HepG2 (cell line): Measurements from ENCODE around the gene ARID5B. TPM values are rescaled to one million over a fixed set of nuclear protein-coding genes. Genes with fewer than 3 reads are reported as not detected.
"Not testable (repeated sequence)": the region's sequence is repeated elsewhere in the genome, so short reads cannot be mapped to it uniquely, and the experiment has no call there.

Experiments used
- ATAC-seq: fragments of 200-7000 bp; cut with Tn5 transposase; 3 replicates; pipeline ENCODE4 v1.9.1; 2020; ENCODE audit warnings: mild to moderate bottlenecking, moderate library complexity
- BruUV-seq: library from RNA; stranded (reverse); fragments of 400-500 nt; replicated peaks from 2 replicates; lab custom pipeline; 2021; lab: Mats Ljungman, UMichigan
- CTCF ChIA-PET: fragments of 300-600 bp; formaldehyde crosslinking; extraction: SDS; loops from one replicate; lab custom pipeline; 2021; ENCODE audit warnings: low total read pairs, inconsistent platforms, low intra/inter-chr PET ratio; lab: Yijun Ruan, JAX
- POLR2A ChIA-PET: fragments of 350-600 bp; sonication (Branson Sonifier 250); formaldehyde crosslinking; loops from one replicate; lab custom pipeline; 2020; ENCODE audit warnings: antibody characterized with exemption, inconsistent platforms; lab: Yijun Ruan, JAX
- DNase-seq: peaks from one replicate; pipeline ENCODE4 v3.0.0-alpha.2; 2015; ENCODE audit warnings: low spot score
- FAIRE-seq: peaks from 3 replicates; lab custom pipeline; 2011; peaks lifted over from hg19 to GRCh38; lab: Jason Lieb, UNC
- H2AFZ ChIP-seq: one replicate; pipeline ENCODE4 v1.6.1; 2011; ENCODE audit warnings: low read length, inconsistent platforms
- H3K27ac ChIP-seq: fragments of 300-600 bp; 3 replicates; pipeline ENCODE4 v1.8.0; 2011; ENCODE audit warnings: mixed run types, mild to moderate bottlenecking, mixed read lengths, low read length, inconsistent platforms; ENCODE audit not compliant: insufficient read depth; ENCODE audit errors: extremely low read length
- H3K27me3 ChIP-seq, 2 experiments: fragments of 200-600 bp in 1 of 2; 2 replicates in 1 of 2; 3 replicates in 1 of 2; pipeline versions ENCODE4 v1.6.0 to v1.8.0; 2011; ENCODE audit warnings: low read length in 2 of 2, mild to moderate bottlenecking in 2 of 2, moderate library complexity in 2 of 2, inconsistent platforms in 1 of 2; ENCODE audit not compliant: insufficient read depth in 2 of 2, control insufficient read depth in 1 of 2
- H3K36me3 ChIP-seq, 2 experiments: fragments of 200-600 bp in 1 of 2; replicated peaks in 1 of 2; 2 replicates in 1 of 2; 3 replicates in 1 of 2; pipeline versions ENCODE4 v1.5.1 to v1.8.0; 2011; ENCODE audit warnings: low read length in 2 of 2, inconsistent platforms in 1 of 2; ENCODE audit not compliant: insufficient read depth in 2 of 2, control insufficient read depth in 1 of 2
- H3K4me1 ChIP-seq: 2 replicates; pipeline ENCODE4 v1.5.1; 2012; ENCODE audit warnings: low read length, inconsistent platforms; ENCODE audit not compliant: insufficient read depth
- H3K4me2 ChIP-seq: 2 replicates; pipeline ENCODE4 v1.6.0; 2011; ENCODE audit warnings: low read depth, low read length, inconsistent platforms
- H3K4me3 ChIP-seq, 3 experiments: fragments of 200-600 bp in 1 of 3; sonication (generic), shearing (Covaris generic) in 1 of 3; replicated peaks in 1 of 3; 2 replicates each; pipeline ENCODE4 v1.5.1; 2011 to 2016; ENCODE audit warnings: low read length in 3 of 3, inconsistent platforms in 2 of 3, low read depth in 2 of 3, mild to moderate bottlenecking in 2 of 3, control low read depth in 1 of 3, mixed read lengths in 1 of 3; ENCODE audit not compliant: insufficient read depth in 1 of 3
- H3K79me2 ChIP-seq: one replicate; pipeline ENCODE4 v1.6.1; 2011; ENCODE audit warnings: low read length, inconsistent platforms; ENCODE audit not compliant: insufficient read depth
- H3K9ac ChIP-seq: 2 replicates; pipeline ENCODE4 v1.6.0; 2011; ENCODE audit warnings: mild to moderate bottlenecking, low read depth, low read length, inconsistent platforms; ENCODE audit not compliant: insufficient read depth
- H3K9me3 ChIP-seq: 2 replicates; pipeline ENCODE4 v1.5.1; 2012; ENCODE audit warnings: mild to moderate bottlenecking, low read length
- H4K20me1 ChIP-seq: 2 replicates; pipeline ENCODE4 v1.6.0; 2011; ENCODE audit warnings: inconsistent platforms, mild to moderate bottlenecking, low read length, moderate library complexity; ENCODE audit not compliant: insufficient read depth
- MIXL1 ChIP-seq: IDR thresholded peaks from 2 replicates; pipeline ENCODE4 v1.6.1; 2016
- SKI ChIP-seq: fragments of 450-650 bp; IDR thresholded peaks from one replicate; pipeline ENCODE4 v1.6.1; 2018; ENCODE audit warnings: mild to moderate bottlenecking; ENCODE audit not compliant: partially characterized antibody
- SMYD3 ChIP-seq: sonication (generic); formaldehyde crosslinking; IDR thresholded peaks from 2 replicates; pipeline ENCODE4 v1.8.1; 2023; ENCODE audit warnings: mild to moderate bottlenecking, missing genetic modification reagents
- TBX3 ChIP-seq: fragments of 450-650 bp; IDR thresholded peaks from 2 replicates; pipeline ENCODE4 v1.6.1; 2017; ENCODE audit warnings: antibody characterized with exemption, mild to moderate bottlenecking, inconsistent platforms, borderline replicate concordance
- THYN1 ChIP-seq: sonication (generic); formaldehyde crosslinking; IDR thresholded peaks from 2 replicates; pipeline ENCODE4 v1.8.1; 2023; ENCODE audit warnings: low read depth, mild to moderate bottlenecking, moderate library complexity, missing genetic modification reagents, borderline replicate concordance
- ZC3H13 ChIP-seq: sonication (generic); formaldehyde crosslinking; IDR thresholded peaks from 2 replicates; pipeline ENCODE4 v1.8.1; 2023; ENCODE audit warnings: mild to moderate bottlenecking, missing genetic modification reagents, moderate library complexity
- ZNF777 ChIP-seq: sonication (generic); formaldehyde crosslinking; IDR thresholded peaks from 2 replicates; pipeline ENCODE4 v1.4.0; 2020; ENCODE audit warnings: missing genetic modification reagents
- WGBS: methylation state at CpG from one replicate; pipeline ENCODE4 v1.1.6; 2017; ENCODE audit warnings: low lambda C conversion rate; 5-methylcytosine and 5-hydroxymethylcytosine counted together
- in situ Hi-C: cut with HindIII; loops from 2 replicates; pipeline ENCODE4 v1.10.0; 2017; ENCODE audit warnings: low pct_unique_long_range_greater_than_20kb; ENCODE audit not compliant: extremely low pct_ligation_motif_present
- intact Hi-C: fragments of 100-400 bp; cut with micrococcal nuclease; formaldehyde crosslinking; loops from one replicate; pipeline ENCODE4 v1.10.0; 2022; ENCODE audit not compliant: unreplicated experiment
- polyA plus RNA-seq, 8 experiments: library from polyadenylated mRNA; depleted of rRNA in 3 of 8; stranded (reverse) in 7 of 8; unstranded in 1 of 8; fragments of >200 nt; fragmentation: Illumina TruSeq in 4 of 8; extraction: Trizol in 4 of 8; gene quantifications; 2 replicates each; pipeline versions ENCODE4 v1.2.1 to v1.2.3, GENCODE V29; 2011 to 2016; ENCODE audit warnings: low read depth in 4 of 8, missing spikeins in 1 of 8, mixed read lengths in 1 of 8; ENCODE audit not compliant: insufficient read depth in 1 of 8
- total RNA-seq, 5 experiments: library from RNA; depleted of rRNA; stranded (reverse); fragments of >200 nt; fragmentation: Illumina TruSeq; extraction: Trizol; gene quantifications; 2 replicates each; pipeline ENCODE4 v1.2.3, GENCODE V29; 2016; ENCODE audit warnings: low read depth in 1 of 5
- TF ChIP-seq, protein P1 (sequence below): sonication (generic); formaldehyde crosslinking; IDR thresholded peaks from 2 replicates; pipeline ENCODE4 v1.4.0; 2020; ENCODE audit warnings: missing genetic modification reagents, mild to moderate bottlenecking, borderline replicate concordance
- TF ChIP-seq, protein P2 (sequence below), 2 experiments: fragments of 450-650 bp in 1 of 2; sonication (generic) in 1 of 2; formaldehyde crosslinking; IDR thresholded peaks; 2 replicates each; pipeline versions ENCODE4 v1.5.0 to v1.8.0; 2020 to 2022; ENCODE audit warnings: mild to moderate bottlenecking in 1 of 2, missing genetic modification reagents in 1 of 2
- TF ChIP-seq, protein P3 (sequence below): IDR thresholded peaks from 2 replicates; pipeline ENCODE4 v1.6.1; 2016; ENCODE audit warnings: control low read depth
- TF ChIP-seq, protein P4 (sequence below): sonication (generic); formaldehyde crosslinking; IDR thresholded peaks from 2 replicates; pipeline ENCODE4 v1.5.0; 2020; ENCODE audit warnings: mild to moderate bottlenecking, missing genetic modification reagents, borderline replicate concordance

Gene ARID5B
- total and polyA plus RNA-seq, 2 of the 13 experiments (the other 11 are each of a cell fraction or from before 2014, with no cell fraction given), result 6.2 to 21.1 TPM

DNA sequence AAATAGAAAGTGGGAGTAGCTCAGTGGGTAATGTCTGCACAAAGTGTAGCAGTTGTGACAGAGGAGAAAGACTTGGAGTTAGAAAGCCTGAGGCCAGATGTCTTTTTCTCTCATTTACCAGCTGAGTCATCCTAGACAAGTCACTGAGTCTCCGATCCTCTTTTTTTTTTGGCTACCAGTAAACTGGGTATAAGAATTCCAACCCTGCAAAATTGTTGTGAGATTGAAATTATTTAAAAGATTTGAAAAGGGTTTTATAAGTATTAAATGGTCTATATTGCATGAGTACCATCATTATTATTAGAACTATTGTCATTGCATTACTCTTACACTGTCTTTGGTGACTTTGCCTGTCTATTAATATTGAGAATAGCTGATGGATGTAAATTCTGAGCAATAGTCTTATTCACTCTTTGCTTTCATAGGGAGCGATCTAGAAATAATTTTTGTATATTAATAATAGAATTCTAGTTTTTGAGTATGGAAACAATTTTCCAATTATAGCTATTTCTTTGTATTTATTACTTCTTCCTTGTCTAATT lies 74.0 kb downstream of the ARID5B start:
- H2AFZ ChIP-seq, result no peak overlapping the region
- no peaks in the 10 kb centered on the region for H3K27me3 ChIP-seq
- intact Hi-C loops (no loop called here), in situ Hi-C loops (no loop called here)
- WGBS, result 99% methylated on average over 2 of the region's 2 CpGs
- peaks cover 8% of the 10 kb centered on the region for H3K79me2 ChIP-seq
- peaks cover 4% of the 10 kb centered on the region in 2 experiments; a peak in 3 of 5 replicates for H3K36me3 ChIP-seq
- ATAC-seq, result no peak
- no peak overlapping the region for H3K9ac ChIP-seq
- BruUV-seq, result no TSS peak
- FAIRE-seq, result no peak
- no peak overlapping the region for H3K27ac ChIP-seq
- no peak overlapping the region for H3K4me2 ChIP-seq
- ChIA-PET CTCF (no interaction called here), POLR2A (no interaction called here)
- H3K9me3 ChIP-seq, result no peaks in the 10 kb centered on the region
- DNase-seq, result no peak
- no peak overlapping the region for H3K4me3 ChIP-seq
- no peaks in the 10 kb centered on the region for H4K20me1 ChIP-seq
- TF ChIP-seq, protein P1, sequence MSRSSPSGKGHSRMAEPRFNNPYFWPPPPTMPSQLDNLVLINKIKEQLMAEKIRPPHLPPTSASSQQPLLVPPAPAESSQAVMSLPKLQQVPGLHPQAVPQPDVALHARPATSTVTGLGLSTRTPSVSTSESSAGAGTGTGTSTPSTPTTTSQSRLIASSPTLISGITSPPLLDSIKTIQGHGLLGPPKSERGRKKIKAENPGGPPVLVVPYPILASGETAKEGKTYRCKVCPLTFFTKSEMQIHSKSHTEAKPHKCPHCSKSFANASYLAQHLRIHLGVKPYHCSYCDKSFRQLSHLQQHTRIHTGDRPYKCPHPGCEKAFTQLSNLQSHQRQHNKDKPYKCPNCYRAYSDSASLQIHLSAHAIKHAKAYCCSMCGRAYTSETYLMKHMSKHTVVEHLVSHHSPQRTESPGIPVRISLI (CRISPR knock-in tag), result no peak
- no peak for TF ChIP-seq THYN1 (CRISPR knock-in tag)
- no peak for TF ChIP-seq SMYD3
- no peak for TF ChIP-seq ZC3H13 (CRISPR knock-in tag)
- no peak for TF ChIP-seq MIXL1 (CRISPR knock-in tag)
- TF ChIP-seq ZNF777 (CRISPR knock-in tag), result no peak
- TF ChIP-seq, protein P2, sequence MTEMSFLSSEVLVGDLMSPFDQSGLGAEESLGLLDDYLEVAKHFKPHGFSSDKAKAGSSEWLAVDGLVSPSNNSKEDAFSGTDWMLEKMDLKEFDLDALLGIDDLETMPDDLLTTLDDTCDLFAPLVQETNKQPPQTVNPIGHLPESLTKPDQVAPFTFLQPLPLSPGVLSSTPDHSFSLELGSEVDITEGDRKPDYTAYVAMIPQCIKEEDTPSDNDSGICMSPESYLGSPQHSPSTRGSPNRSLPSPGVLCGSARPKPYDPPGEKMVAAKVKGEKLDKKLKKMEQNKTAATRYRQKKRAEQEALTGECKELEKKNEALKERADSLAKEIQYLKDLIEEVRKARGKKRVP (CRISPR knock-in tag; IDR thresholded peaks at IDR 0.05), result no peak
- TF ChIP-seq SKI, result no peak
- no peak for TF ChIP-seq TBX3
- TF ChIP-seq, protein P3, sequence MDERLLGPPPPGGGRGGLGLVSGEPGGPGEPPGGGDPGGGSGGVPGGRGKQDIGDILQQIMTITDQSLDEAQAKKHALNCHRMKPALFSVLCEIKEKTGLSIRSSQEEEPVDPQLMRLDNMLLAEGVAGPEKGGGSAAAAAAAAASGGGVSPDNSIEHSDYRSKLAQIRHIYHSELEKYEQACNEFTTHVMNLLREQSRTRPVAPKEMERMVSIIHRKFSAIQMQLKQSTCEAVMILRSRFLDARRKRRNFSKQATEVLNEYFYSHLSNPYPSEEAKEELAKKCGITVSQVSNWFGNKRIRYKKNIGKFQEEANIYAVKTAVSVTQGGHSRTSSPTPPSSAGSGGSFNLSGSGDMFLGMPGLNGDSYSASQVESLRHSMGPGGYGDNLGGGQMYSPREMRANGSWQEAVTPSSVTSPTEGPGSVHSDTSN, result no peak
- TF ChIP-seq, protein P4, sequence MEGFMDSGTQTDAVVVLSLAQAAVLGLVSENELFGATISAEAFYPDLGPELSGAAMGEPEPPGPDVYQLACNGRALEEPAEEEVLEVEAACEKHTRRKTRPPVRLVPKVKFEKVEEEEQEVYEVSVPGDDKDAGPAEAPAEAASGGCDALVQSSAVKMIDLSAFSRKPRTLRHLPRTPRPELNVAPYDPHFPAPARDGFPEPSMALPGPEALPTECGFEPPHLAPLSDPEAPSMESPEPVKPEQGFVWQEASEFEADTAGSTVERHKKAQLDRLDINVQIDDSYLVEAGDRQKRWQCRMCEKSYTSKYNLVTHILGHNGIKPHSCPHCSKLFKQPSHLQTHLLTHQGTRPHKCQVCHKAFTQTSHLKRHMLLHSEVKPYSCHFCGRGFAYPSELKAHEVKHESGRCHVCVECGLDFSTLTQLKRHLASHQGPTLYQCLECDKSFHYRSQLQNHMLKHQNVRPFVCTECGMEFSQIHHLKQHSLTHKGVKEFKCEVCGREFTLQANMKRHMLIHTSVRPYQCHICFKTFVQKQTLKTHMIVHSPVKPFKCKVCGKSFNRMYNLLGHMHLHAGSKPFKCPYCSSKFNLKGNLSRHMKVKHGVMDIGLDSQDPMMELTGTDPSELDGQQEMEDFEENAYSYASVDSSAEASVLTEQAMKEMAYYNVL (CRISPR knock-in tag), result no peak
- peaks cover 22% of the 10 kb centered on the region for H3K4me1 ChIP-seq

DNA sequence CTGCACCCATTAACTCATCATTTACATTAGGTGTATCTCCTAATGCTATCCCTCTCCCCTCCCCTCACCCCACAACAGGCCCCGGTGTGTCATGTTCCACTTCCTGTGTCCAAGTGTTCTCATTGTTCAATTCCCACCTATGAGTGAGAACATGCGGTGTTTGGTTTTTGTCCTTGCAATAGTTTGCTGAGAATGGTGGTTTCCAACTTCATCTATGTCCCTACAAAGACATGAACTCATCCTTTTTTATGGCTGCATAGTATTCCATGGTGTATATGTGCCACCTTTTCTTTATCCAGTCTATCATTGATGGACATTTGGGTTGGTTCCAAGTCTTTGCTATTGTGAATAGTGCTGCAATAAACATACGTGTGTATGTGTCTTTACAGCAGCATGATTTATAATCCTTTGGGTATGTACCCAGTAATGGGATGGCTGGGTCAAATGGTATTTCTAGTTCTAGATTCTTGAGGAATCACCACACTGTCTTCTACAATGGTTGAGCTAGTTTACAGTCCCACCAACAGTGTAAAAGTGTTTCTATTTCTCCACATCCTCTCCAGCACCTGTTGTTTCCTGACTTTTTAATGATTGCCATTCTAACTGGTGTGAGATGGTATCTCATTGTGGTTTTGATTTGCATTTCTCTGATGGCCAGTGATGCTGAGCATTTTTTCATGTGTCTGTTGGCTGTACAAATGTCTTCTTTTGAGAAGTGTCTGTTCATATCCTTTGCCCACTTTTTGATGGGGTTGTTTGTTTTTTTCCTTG lies 75.6 kb downstream of the ARID5B start:
- CTCF ChIA-PET, H3K9ac ChIP-seq, H2AFZ ChIP-seq, BruUV-seq, in situ Hi-C loops, H3K4me3 ChIP-seq, ATAC-seq, H3K4me2 ChIP-seq, H3K9me3 ChIP-seq, FAIRE-seq, H3K27ac ChIP-seq, intact Hi-C loops, POLR2A ChIA-PET, H3K79me2 ChIP-seq, H3K36me3 ChIP-seq, DNase-seq, H4K20me1 ChIP-seq, H3K27me3 ChIP-seq: not testable (repeated sequence)
- peaks cover 11% of the 10 kb centered on the region for H3K4me1 ChIP-seq
- WGBS, result 96% methylated on average over 3 of the region's 3 CpGs
